ENCODE data around the gene FAF2. TPM values are rescaled to one million over a fixed set of nuclear protein-coding genes. Genes with fewer than 3 reads are reported as not detected.

Gene FAF2
- total RNA-seq, 1 experiment from 2014 or later, result 32.9 TPM

DNA sequence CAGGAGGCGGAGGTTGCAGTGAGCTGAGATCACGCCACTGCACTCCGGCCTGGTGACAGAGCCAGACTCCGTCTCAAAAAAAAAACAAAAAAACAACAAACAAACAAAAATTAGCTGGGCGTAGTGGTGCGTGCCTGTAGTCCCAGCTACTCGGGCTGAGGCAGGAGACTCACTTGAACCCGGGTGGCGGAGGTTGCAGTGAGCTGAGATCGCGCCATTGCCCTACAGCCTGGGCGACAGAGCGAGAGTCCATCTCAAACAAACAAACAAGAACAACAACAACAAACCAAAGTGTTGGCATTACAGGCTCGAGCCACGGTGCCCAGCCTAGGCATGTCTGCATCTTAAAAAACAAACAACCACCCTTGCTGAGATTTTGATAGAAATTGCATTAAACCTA lies 76.8 kb downstream of the FAF2 start:
- no peak for DNase-seq (ENCODE audit: low spot score)
- ATAC-seq, result no peak
- Mint-ChIP-seq H3K27me3 (ENCODE audit: low read depth) (peaks cover 2% of the 10 kb centered on the region; the same call in 1 of the 2 replicates), H3K4me1 (peaks cover 6% of the 10 kb centered on the region), H3K36me3 (peaks cover 15% of the 10 kb centered on the region), H3K4me3 (no peak overlapping the region), H3K9me3 (no peaks in the 10 kb centered on the region), H3K27ac (0 out of 2 replicates have a peak overlapping the region, but pooled peaks have one; percentile 15)
- ChIA-PET CTCF (no interaction called here), POLR2A (interaction anchor here (0.8 kb wide), 1 partner anchor 10 kb away, joined by 3 read pairs; no protein-coding TSS in a partner anchor)
- TF ChIP-seq ZNF416 (CRISPR knock-in tag; IDR thresholded peaks at IDR 0.05) (0 out of 2 replicates have a peak, but pooled peaks have one; percentile 9), CREB1 (CRISPR knock-in tag; IDR thresholded peaks at IDR 0.05) (no peak)
- TF ChIP-seq, protein P1, sequence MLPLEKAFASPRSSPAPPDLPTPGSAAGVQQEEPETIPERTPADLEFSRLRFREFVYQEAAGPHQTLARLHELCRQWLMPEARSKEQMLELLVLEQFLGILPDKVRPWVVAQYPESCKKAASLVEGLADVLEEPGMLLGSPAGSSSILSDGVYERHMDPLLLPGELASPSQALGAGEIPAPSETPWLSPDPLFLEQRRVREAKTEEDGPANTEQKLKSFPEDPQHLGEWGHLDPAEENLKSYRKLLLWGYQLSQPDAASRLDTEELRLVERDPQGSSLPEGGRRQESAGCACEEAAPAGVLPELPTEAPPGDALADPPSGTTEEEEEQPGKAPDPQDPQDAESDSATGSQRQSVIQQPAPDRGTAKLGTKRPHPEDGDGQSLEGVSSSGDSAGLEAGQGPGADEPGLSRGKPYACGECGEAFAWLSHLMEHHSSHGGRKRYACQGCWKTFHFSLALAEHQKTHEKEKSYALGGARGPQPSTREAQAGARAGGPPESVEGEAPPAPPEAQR (CRISPR knock-in tag; IDR thresholded peaks at IDR 0.05), result no peak

DNA sequence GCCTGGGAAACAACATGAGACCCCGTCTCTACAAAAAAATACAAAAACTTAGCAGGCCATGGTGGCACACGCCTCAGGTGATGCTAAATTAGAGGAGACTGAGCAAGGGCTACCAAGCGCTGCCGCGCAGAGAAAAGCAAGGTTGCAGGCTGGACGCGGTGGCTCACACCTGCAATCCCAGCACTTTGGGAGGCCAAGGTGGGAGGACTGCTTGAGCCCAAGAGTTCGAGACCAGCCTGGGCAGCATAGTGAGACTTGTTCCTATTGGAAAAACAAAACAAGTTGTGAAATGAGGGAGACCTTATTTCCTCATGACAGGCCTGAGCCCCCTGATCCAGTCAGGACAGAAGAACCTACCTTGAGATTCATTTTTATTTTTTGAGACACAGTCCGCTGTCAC lies 77.5 kb downstream of the FAF2 start:
- no peaks in the 10 kb centered on the region; the same call in 1 of the 2 replicates for H3K27me3 Mint-ChIP-seq (ENCODE audit: low read depth)
- ChIA-PET CTCF (no interaction called here), POLR2A (no interaction called here)
- H3K36me3 Mint-ChIP-seq, result peaks cover 15% of the 10 kb centered on the region
- 0 out of 2 replicates have a peak, but pooled peaks have one; percentile 32 for TF ChIP-seq ZNF121 (CRISPR knock-in tag; IDR thresholded peaks at IDR 0.05)
- TF ChIP-seq, protein P2, sequence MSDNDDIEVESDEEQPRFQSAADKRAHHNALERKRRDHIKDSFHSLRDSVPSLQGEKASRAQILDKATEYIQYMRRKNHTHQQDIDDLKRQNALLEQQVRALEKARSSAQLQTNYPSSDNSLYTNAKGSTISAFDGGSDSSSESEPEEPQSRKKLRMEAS (CRISPR knock-in tag; IDR thresholded peaks at IDR 0.05), result no peak
- H3K4me1 Mint-ChIP-seq, result peaks cover 2% of the 10 kb centered on the region; the same call in 1 of the 2 replicates
- ATAC-seq (no peak), DNase-seq (ENCODE audit: low spot score) (no peak)
- H3K4me3 Mint-ChIP-seq, result no peak overlapping the region
- H3K27ac Mint-ChIP-seq, result peak overlapping the region; percentile 64
- no peaks in the 10 kb centered on the region for H3K9me3 Mint-ChIP-seq

DNA sequence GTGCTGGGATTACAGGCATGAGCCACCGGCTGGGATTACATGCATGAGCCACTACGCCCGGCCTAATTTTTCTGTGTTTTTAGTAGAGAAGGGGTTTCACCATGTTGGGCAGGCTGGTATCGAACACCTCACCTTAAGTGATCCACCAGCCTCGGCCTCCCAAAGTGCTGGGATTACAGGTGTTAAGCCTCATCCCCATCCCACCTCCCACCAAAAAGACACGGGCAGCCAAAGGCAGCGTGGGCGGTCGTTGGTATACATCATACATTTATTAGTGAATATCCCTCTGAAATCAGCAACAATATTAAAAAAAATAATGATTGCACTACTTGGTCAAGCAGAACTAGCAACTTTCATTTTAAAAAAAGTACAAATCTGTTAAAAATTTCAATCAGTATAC lies 78.3 kb downstream of the FAF2 start:
- ATAC-seq, result no peak
- ChIA-PET POLR2A (no interaction called here), CTCF (interaction anchor here (0.6 kb wide), 1 partner anchor 18 kb away, joined by 4 read pairs; no protein-coding TSS in a partner anchor)
- Mint-ChIP-seq H3K36me3 (peaks cover 20% of the 10 kb centered on the region), H3K27me3 (ENCODE audit: low read depth) (no peaks in the 10 kb centered on the region), H3K27ac (no peak overlapping the region), H3K9me3 (no peaks in the 10 kb centered on the region), H3K4me3 (no peak overlapping the region), H3K4me1 (no peaks in the 10 kb centered on the region)
- no peak for DNase-seq (ENCODE audit: low spot score)
- TF ChIP-seq, protein P3, sequence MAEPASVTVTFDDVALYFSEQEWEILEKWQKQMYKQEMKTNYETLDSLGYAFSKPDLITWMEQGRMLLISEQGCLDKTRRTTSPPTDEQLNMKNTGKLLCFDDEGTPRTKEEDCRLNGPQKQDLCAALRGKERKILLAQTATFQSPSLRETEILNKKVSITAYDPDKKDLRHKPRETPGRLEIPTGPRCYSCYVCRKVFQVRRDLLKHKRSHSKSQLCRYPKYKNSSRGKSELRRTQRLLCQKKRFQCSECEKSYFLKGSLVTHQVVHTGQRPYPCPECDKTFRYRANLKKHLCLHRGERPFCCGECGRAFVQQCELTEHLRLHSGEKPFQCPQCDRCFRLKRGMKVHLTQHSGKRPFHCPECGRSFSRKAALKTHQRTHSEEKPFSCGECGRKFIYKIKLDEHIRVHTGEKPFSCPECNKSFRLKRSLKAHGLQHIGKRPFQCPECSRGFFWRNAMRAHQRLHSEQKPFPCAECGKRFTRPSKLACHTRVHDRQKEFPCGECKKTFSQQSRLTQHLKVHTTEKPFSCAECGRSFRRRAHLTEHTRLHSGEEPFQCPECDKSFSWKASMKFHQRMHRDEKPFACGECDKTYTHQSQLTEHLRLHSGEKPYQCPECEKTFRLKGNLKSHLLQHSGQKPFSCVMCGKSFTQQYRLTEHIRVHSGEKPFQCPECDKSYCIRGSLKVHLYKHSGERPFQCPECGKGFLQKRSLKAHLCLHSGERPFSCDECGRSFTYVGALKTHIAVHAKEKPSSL (CRISPR knock-in tag; conservative IDR thresholded peaks at IDR 0.05), result no peak

DNA sequence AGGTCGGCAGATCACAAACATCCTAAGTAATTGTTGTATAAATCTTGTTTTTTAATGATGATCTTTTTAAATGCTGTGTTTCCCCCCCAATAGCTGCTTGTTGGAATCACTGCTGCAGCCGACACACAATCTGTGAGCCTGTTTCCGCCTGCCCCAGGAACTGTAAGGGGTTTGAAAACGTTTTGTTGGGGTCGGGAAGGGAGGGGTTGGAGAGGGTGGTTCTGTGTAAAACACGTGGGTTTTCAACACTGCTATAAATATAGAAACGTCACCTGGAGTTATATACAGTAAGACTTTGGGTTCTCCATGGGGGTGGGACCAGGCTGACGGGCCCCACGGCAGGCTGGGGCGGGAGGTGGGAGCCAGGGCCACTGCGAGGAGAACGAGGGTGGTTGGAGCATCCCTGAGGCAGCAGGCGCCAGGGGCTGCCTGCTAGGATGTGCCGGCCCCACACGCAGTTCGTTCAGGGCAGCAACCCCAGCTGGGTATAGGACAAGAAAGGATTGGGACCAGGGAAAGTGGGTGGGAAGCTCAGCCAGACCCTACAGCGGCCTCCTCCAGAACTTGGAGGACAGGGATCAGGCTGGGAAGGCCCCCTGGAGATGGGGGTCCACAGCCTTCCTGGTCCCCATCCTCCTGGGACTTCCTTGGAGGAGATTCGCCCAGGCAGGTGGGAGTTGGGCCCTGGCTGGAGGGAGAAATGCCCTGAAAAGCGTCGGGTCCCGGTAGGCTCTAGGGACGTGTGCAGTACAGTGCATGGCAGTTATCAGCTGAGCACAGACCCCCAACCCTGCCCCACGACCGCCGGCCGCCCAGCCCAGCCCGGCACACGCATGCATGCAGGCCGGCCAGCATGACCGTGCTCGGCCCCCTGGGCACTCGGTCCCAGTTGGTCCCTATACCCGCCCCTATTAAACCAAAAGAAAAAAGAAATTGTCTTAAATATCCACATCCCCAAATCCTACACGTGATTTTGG lies 79.3 kb downstream of the FAF2 start:
- DNase-seq (ENCODE audit: low spot score), result no peak
- peak; percentile 12 for ATAC-seq
- Mint-ChIP-seq H3K27ac (0 out of 2 replicates have a peak overlapping the region, but pooled peaks have one; percentile 45), H3K27me3 (ENCODE audit: low read depth) (no peaks in the 10 kb centered on the region), H3K9me3 (no peaks in the 10 kb centered on the region), H3K4me3 (no peak overlapping the region), H3K36me3 (peaks cover 24% of the 10 kb centered on the region), H3K4me1 (no peaks in the 10 kb centered on the region)
- TF ChIP-seq, protein P4, sequence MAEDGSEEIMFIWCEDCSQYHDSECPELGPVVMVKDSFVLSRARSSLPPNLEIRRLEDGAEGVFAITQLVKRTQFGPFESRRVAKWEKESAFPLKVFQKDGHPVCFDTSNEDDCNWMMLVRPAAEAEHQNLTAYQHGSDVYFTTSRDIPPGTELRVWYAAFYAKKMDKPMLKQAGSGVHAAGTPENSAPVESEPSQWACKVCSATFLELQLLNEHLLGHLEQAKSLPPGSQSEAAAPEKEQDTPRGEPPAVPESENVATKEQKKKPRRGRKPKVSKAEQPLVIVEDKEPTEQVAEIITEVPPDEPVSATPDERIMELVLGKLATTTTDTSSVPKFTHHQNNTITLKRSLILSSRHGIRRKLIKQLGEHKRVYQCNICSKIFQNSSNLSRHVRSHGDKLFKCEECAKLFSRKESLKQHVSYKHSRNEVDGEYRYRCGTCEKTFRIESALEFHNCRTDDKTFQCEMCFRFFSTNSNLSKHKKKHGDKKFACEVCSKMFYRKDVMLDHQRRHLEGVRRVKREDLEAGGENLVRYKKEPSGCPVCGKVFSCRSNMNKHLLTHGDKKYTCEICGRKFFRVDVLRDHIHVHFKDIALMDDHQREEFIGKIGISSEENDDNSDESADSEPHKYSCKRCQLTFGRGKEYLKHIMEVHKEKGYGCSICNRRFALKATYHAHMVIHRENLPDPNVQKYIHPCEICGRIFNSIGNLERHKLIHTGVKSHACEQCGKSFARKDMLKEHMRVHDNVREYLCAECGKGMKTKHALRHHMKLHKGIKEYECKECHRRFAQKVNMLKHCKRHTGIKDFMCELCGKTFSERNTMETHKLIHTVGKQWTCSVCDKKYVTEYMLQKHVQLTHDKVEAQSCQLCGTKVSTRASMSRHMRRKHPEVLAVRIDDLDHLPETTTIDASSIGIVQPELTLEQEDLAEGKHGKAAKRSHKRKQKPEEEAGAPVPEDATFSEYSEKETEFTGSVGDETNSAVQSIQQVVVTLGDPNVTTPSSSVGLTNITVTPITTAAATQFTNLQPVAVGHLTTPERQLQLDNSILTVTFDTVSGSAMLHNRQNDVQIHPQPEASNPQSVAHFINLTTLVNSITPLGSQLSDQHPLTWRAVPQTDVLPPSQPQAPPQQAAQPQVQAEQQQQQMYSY (CRISPR knock-in tag; IDR thresholded peaks at IDR 0.05), result no peak
- 0 out of 2 replicates have a peak, but pooled peaks have one; percentile 28 for TF ChIP-seq FOXP1 (CRISPR knock-in tag; IDR thresholded peaks at IDR 0.05; ENCODE audit: borderline replicate concordance)
- ChIA-PET CTCF (interaction anchor here (1.7 kb wide), 1 partner anchor 80 kb away, joined by 4 read pairs; the partner anchor contains the start of gene FAF2), POLR2A (no interaction called here)
